HEK293 (cell line): ENCODE data around the gene HOXA3.

Source experiments
- BCL11B ChIP-seq: fragments of 450-650 bp; formaldehyde crosslinking; IDR thresholded peaks from 2 replicates; pipeline ENCODE4 v1.5.1; 2016; ENCODE audit warnings: low read depth, missing biosample characterization, missing genetic modification characterization
- KLF17 ChIP-seq: fragments of 450-650 bp; formaldehyde crosslinking; IDR thresholded peaks from 2 replicates; pipeline ENCODE4 v1.5.1; 2016; ENCODE audit warnings: missing biosample characterization, missing genetic modification characterization
- KLF7 ChIP-seq: fragments of 450-650 bp; formaldehyde crosslinking; IDR thresholded peaks from 2 replicates; pipeline ENCODE4 v1.5.1; 2016; ENCODE audit warnings: missing biosample characterization, missing genetic modification characterization, borderline replicate concordance
- PRDM4 ChIP-seq: fragments of 450-650 bp; formaldehyde crosslinking; IDR thresholded peaks from 2 replicates; pipeline ENCODE4 v1.5.1; 2017; ENCODE audit warnings: missing biosample characterization, missing genetic modification characterization
- WT1 ChIP-seq: fragments of 450-650 bp; formaldehyde crosslinking; IDR thresholded peaks from 2 replicates; pipeline ENCODE4 v1.5.1; 2016; ENCODE audit warnings: missing biosample characterization, missing genetic modification characterization
- ZBTB17 ChIP-seq: fragments of 450-650 bp; formaldehyde crosslinking; IDR thresholded peaks from 2 replicates; pipeline ENCODE4 v1.5.1; 2016; ENCODE audit warnings: missing biosample characterization, missing genetic modification characterization
- ZBTB49 ChIP-seq: fragments of 450-650 bp; formaldehyde crosslinking; IDR thresholded peaks from 2 replicates; pipeline ENCODE4 v1.5.1; 2016; ENCODE audit warnings: missing biosample characterization, missing genetic modification characterization, low read depth
- ZNF292 ChIP-seq: fragments of 450-650 bp; formaldehyde crosslinking; IDR thresholded peaks from 2 replicates; pipeline ENCODE4 v1.5.1; 2016; ENCODE audit warnings: low read depth, missing biosample characterization, missing genetic modification characterization, borderline replicate concordance
- ZNF366 ChIP-seq: fragments of 450-650 bp; formaldehyde crosslinking; conservative IDR thresholded peaks from 2 replicates; pipeline ENCODE4 v1.5.1; 2016; ENCODE audit warnings: missing biosample characterization, missing genetic modification characterization
- ZNF416 ChIP-seq: fragments of 450-650 bp; formaldehyde crosslinking; IDR thresholded peaks from 2 replicates; pipeline ENCODE4 v1.5.1; 2016; ENCODE audit warnings: missing biosample characterization, missing genetic modification characterization
- ZNF473 ChIP-seq: fragments of 450-650 bp; formaldehyde crosslinking; IDR thresholded peaks from 2 replicates; pipeline ENCODE4 v1.5.1; 2017; ENCODE audit warnings: missing biosample characterization, missing genetic modification characterization
- ZNF510 ChIP-seq: fragments of 450-650 bp; formaldehyde crosslinking; IDR thresholded peaks from 2 replicates; pipeline ENCODE4 v1.5.1; 2018; ENCODE audit warnings: mild to moderate bottlenecking, missing genetic modification characterization, missing biosample characterization; ENCODE audit not compliant: insufficient replicate concordance
- ZNF561 ChIP-seq: fragments of 450-650 bp; IDR thresholded peaks from 2 replicates; pipeline ENCODE4 v1.5.1; 2018; ENCODE audit warnings: missing biosample characterization, missing genetic modification characterization, borderline replicate concordance
- ZNF624 ChIP-seq: fragments of 450-650 bp; formaldehyde crosslinking; IDR thresholded peaks from 2 replicates; pipeline ENCODE4 v1.5.1; 2017; ENCODE audit warnings: missing biosample characterization, missing genetic modification characterization
- ZNF791 ChIP-seq: fragments of 450-650 bp; formaldehyde crosslinking; IDR thresholded peaks from 2 replicates; pipeline ENCODE4 v1.5.1; 2016; ENCODE audit warnings: missing biosample characterization, missing genetic modification characterization
- ZSCAN30 ChIP-seq: fragments of 450-650 bp; IDR thresholded peaks from 2 replicates; pipeline ENCODE4 v1.5.1; 2018; ENCODE audit warnings: missing biosample characterization, mild to moderate bottlenecking, missing genetic modification characterization, moderate library complexity
- ZXDB ChIP-seq: fragments of 450-650 bp; formaldehyde crosslinking; IDR thresholded peaks from 2 replicates; pipeline ENCODE4 v1.5.1; 2016; ENCODE audit warnings: missing biosample characterization, missing genetic modification characterization
- TF ChIP-seq, protein P1 (sequence below): fragments of 450-650 bp; formaldehyde crosslinking; conservative IDR thresholded peaks from 2 replicates; pipeline ENCODE4 v1.5.1; 2016; ENCODE audit warnings: low read depth, missing biosample characterization, missing genetic modification characterization
- TF ChIP-seq, protein P2 (sequence below): fragments of 450-650 bp; formaldehyde crosslinking; IDR thresholded peaks from 2 replicates; pipeline ENCODE4 v1.5.1; 2017; ENCODE audit warnings: missing biosample characterization, missing genetic modification characterization
- TF ChIP-seq, protein P3 (sequence below): fragments of 450-650 bp; formaldehyde crosslinking; IDR thresholded peaks from 2 replicates; pipeline ENCODE4 v1.5.1; 2016; ENCODE audit warnings: missing biosample characterization, missing genetic modification characterization
- TF ChIP-seq, protein P4 (sequence below): fragments of 450-650 bp; formaldehyde crosslinking; IDR thresholded peaks from 2 replicates; pipeline ENCODE4 v1.5.1; 2016; ENCODE audit warnings: missing biosample characterization, missing genetic modification characterization

HOXA3 gene

DNA sequence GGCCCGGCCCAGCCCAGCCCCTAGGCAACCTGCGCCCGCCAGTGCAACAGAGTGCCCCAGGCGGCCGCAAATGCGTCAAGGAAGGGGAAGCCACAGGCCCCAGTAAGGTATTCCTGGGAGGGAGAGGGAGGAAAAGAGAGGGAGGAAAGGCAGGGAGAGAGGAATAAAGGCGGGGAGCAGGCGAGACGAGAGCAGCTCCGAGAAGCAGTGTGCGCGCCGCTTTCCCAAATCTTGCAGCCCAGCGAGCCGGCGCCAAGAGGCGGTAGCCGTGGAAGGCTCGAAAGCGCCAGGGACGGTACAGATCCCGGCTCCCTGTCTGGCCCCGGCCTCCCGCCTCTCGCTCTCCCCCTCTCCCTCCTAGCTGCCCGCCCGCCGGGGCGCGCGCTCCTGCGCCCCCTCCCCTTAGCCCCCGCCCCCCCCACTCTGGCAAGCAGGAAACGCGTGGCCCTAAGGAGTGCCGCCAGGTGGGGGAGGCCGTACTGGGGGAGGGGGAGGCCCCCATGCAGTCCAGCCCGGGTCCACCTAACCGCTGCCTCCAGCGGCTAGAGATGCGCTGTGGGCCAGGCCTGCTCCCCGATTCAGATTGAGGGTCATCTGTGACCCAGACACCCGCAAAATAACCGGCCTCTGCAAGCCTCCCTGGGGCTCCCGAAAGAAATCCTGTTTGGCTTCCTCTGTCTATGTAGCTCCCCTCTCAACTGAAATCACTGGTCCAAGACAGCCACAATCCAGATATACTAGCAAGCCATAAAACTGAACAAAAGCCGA lies 17.5 kb upstream of the HOXA3 start (continued):
- TF ChIP-seq, protein P1, sequence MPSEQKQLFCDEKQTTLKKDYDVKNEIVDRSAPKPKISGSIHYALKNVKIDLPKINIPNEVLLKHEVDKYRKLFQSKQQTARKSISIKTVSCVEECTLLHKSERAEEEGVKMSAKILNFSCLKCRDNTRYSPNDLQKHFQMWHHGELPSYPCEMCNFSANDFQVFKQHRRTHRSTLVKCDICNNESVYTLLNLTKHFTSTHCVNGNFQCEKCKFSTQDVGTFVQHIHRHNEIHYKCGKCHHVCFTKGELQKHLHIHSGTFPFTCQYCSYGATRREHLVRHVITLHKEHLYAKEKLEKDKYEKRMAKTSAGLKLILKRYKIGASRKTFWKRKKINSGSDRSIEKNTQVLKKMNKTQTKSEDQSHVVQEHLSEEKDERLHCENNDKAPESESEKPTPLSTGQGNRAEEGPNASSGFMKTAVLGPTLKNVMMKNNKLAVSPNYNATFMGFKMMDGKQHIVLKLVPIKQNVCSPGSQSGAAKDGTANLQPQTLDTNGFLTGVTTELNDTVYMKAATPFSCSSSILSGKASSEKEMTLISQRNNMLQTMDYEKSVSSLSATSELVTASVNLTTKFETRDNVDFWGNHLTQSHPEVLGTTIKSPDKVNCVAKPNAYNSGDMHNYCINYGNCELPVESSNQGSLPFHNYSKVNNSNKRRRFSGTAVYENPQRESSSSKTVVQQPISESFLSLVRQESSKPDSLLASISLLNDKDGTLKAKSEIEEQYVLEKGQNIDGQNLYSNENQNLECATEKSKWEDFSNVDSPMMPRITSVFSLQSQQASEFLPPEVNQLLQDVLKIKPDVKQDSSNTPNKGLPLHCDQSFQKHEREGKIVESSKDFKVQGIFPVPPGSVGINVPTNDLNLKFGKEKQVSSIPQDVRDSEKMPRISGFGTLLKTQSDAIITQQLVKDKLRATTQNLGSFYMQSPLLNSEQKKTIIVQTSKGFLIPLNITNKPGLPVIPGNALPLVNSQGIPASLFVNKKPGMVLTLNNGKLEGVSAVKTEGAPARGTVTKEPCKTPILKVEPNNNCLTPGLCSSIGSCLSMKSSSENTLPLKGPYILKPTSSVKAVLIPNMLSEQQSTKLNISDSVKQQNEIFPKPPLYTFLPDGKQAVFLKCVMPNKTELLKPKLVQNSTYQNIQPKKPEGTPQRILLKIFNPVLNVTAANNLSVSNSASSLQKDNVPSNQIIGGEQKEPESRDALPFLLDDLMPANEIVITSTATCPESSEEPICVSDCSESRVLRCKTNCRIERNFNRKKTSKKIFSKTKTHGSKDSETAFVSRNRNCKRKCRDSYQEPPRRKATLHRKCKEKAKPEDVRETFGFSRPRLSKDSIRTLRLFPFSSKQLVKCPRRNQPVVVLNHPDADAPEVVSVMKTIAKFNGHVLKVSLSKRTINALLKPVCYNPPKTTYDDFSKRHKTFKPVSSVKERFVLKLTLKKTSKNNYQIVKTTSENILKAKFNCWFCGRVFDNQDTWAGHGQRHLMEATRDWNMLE (tag by site-specific recombination): no peak
- TF ChIP-seq PRDM4 (tag by site-specific recombination): no peak; the same call in 1 of the 2 replicates
- TF ChIP-seq ZBTB49: no peak
- TF ChIP-seq ZNF561 (tag by site-specific recombination): no peak
- no peak for TF ChIP-seq ZNF791 (tag by site-specific recombination)
- TF ChIP-seq ZXDB (tag by site-specific recombination): no peak
- no peak for TF ChIP-seq ZNF473
- TF ChIP-seq, protein P2, sequence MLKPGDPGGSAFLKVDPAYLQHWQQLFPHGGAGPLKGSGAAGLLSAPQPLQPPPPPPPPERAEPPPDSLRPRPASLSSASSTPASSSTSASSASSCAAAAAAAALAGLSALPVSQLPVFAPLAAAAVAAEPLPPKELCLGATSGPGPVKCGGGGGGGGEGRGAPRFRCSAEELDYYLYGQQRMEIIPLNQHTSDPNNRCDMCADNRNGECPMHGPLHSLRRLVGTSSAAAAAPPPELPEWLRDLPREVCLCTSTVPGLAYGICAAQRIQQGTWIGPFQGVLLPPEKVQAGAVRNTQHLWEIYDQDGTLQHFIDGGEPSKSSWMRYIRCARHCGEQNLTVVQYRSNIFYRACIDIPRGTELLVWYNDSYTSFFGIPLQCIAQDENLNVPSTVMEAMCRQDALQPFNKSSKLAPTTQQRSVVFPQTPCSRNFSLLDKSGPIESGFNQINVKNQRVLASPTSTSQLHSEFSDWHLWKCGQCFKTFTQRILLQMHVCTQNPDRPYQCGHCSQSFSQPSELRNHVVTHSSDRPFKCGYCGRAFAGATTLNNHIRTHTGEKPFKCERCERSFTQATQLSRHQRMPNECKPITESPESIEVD (tag by site-specific recombination): no peak
- no peak for TF ChIP-seq ZNF624 (tag by site-specific recombination)
- TF ChIP-seq, protein P3, sequence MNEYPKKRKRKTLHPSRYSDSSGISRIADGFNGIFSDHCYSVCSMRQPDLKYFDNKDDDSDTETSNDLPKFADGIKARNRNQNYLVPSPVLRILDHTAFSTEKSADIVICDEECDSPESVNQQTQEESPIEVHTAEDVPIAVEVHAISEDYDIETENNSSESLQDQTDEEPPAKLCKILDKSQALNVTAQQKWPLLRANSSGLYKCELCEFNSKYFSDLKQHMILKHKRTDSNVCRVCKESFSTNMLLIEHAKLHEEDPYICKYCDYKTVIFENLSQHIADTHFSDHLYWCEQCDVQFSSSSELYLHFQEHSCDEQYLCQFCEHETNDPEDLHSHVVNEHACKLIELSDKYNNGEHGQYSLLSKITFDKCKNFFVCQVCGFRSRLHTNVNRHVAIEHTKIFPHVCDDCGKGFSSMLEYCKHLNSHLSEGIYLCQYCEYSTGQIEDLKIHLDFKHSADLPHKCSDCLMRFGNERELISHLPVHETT (tag by site-specific recombination): no peak
- TF ChIP-seq ZNF366 (tag by site-specific recombination): peak; percentile 70
- TF ChIP-seq ZNF416 (tag by site-specific recombination): no peak
- peak; percentile 53; the same call in 1 of the 2 replicates for TF ChIP-seq ZBTB17
- TF ChIP-seq ZNF510 (tag by site-specific recombination): no peak
- TF ChIP-seq WT1 (tag by site-specific recombination): peak; percentile 74
- peak; percentile 58; the same call in 1 of the 2 replicates for TF ChIP-seq BCL11B (tag by site-specific recombination)
- TF ChIP-seq, protein P4, sequence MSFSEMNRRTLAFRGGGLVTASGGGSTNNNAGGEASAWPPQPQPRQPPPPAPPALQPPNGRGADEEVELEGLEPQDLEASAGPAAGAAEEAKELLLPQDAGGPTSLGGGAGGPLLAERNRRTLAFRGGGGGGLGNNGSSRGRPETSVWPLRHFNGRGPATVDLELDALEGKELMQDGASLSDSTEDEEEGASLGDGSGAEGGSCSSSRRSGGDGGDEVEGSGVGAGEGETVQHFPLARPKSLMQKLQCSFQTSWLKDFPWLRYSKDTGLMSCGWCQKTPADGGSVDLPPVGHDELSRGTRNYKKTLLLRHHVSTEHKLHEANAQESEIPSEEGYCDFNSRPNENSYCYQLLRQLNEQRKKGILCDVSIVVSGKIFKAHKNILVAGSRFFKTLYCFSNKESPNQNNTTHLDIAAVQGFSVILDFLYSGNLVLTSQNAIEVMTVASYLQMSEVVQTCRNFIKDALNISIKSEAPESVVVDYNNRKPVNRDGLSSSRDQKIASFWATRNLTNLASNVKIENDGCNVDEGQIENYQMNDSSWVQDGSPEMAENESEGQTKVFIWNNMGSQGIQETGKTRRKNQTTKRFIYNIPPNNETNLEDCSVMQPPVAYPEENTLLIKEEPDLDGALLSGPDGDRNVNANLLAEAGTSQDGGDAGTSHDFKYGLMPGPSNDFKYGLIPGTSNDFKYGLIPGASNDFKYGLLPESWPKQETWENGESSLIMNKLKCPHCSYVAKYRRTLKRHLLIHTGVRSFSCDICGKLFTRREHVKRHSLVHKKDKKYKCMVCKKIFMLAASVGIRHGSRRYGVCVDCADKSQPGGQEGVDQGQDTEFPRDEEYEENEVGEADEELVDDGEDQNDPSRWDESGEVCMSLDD (tag by site-specific recombination): peak; percentile 61; the same call in 1 of the 2 replicates
- 0 out of 2 replicates have a peak, but pooled peaks have one; percentile 26 for TF ChIP-seq ZSCAN30 (tag by site-specific recombination)
- TF ChIP-seq ZNF292: no peak
- 0 out of 2 replicates have a peak, but pooled peaks have one; percentile 33 for TF ChIP-seq KLF7 (tag by site-specific recombination)
- TF ChIP-seq KLF17 (tag by site-specific recombination): 0 out of 2 replicates have a peak, but pooled peaks have one; percentile 26
